IPS-18a (cell line): Measurements from ENCODE around the gene CRYBG1.

Experiments
- H3K27ac ChIP-seq: one replicate; pipeline ENCODE4 v1.5.1; 2013; ENCODE audit warnings: low read length
- H3K27me3 ChIP-seq: one replicate; pipeline ENCODE4 v1.6.1; 2013; ENCODE audit warnings: mild to moderate bottlenecking, low read length; ENCODE audit not compliant: control insufficient read depth, insufficient read depth
- H3K36me3 ChIP-seq: one replicate; pipeline ENCODE4 v1.6.1; 2013; ENCODE audit warnings: low read depth, low read length; ENCODE audit not compliant: control insufficient read depth
- H3K4me1 ChIP-seq: one replicate; pipeline ENCODE4 v1.6.1; 2013; ENCODE audit warnings: low read depth, low read length; ENCODE audit not compliant: control insufficient read depth
- H3K4me3 ChIP-seq: one replicate; pipeline ENCODE4 v1.5.1; 2013; ENCODE audit warnings: low read length
- H3K9ac ChIP-seq: one replicate; pipeline ENCODE4 v1.6.1; 2013; ENCODE audit warnings: mild to moderate bottlenecking, low read length, moderate library complexity
- H3K9me3 ChIP-seq: one replicate; pipeline ENCODE4 v1.6.1; 2013; ENCODE audit warnings: low read depth, low read length; ENCODE audit not compliant: control insufficient read depth

The CRYBG1 gene

DNA sequence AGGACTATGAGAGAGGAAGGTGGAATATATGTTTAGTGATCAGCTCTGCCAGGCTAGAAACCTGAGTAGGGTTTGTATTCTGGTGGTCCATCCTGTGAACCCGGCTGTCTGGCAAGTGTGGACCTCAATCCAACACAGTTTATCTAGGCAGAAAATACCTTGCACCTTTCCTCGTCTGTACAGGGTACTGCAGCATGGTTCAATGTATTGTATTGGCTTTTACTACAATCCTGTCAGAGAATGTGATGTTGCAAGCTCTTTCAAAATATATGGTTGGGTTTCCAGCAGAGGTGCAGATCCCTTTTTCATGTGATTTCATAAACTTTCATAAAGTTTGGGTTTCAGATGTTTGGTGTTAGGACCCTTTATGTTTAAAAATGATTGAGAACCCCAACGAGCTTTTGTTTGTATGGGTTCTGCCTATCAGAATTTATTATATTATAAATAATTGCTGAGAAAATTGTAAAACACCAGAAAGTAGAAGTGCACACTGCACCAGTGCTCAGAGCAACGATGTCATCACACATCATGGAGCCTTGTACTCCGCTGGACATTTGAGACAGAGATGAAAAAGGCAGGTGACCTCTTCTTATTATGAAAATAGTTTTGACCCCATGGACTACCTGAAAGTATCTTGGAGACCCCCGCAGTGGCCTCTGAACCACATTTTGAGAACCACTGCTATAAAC, 162.2 kb downstream of the CRYBG1 start:
- H3K27ac ChIP-seq, result no peak overlapping the region
- no peaks in the 10 kb centered on the region for H3K36me3 ChIP-seq
- H3K27me3 ChIP-seq, result no peaks in the 10 kb centered on the region
- H3K4me1 ChIP-seq, result peaks cover under 1% of the 10 kb centered on the region
- no peaks in the 10 kb centered on the region for H3K9me3 ChIP-seq
- H3K4me3 ChIP-seq, result no peak overlapping the region
- H3K9ac ChIP-seq, result no peak overlapping the region

DNA sequence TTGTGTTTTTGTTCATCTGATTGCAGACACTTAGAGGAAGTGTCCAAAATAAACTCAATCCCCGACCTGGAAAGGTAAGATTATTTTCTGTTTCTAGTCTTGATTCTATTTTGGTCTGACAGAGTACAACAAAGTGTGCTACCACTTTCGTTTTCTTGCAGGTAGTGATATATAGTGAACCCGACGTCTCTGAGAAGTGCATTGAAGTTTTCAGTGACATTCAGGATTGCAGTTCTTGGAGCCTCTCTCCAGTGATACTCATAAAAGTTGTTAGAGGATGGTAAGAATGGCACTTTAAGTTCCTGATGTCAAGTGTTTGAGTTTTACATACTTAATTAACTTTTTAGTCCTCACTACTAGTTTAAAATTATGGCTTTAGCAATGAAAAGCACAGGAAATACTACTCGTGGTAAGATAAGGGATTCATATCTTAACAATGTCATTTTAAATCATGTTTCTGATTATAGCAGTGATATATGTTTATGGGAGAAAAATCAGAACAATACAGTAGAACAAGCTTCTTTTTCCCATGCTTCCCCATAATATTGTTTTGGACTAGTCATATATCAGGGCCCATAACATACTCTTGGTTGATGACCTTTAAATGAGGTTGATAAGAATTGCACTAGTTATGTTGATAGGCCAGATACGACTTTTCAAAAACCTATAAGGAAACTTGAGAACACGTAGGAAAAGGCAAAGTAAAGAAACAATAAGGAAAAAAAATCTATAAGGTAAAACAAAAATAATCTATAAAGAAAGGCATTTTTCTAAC, 164.8 kb downstream of the CRYBG1 start:
- no peak overlapping the region for H3K9ac ChIP-seq
- H3K27me3 ChIP-seq, result no peaks in the 10 kb centered on the region
- no peak overlapping the region for H3K4me3 ChIP-seq
- H3K36me3 ChIP-seq, result no peaks in the 10 kb centered on the region
- no peak overlapping the region for H3K27ac ChIP-seq
- H3K4me1 ChIP-seq, result peaks cover 7% of the 10 kb centered on the region
- H3K9me3 ChIP-seq, result no peaks in the 10 kb centered on the region

DNA sequence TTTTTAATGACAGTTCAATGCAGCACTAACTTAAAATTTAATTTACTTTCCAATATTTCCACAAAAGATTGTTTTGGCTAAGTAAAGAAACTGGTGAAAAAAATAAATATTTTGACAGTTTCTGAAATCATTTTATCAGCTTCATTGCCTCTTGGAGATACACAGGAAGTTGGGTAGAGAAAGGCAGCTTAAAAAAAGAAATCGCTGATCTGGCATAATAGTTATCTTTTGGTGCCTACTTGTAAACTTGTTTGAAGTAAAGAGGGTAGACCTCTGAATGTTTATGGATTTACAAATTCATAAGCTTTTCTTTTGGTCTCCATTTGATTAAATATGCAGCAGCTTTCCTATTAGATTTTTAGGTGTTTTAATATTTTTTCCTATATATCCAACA, 165.4 kb downstream of the CRYBG1 start:
- Histone ChIP-seq H3K9ac (no peak overlapping the region), H3K4me3 (no peak overlapping the region), H3K27ac (no peak overlapping the region), H3K27me3 (no peaks in the 10 kb centered on the region), H3K4me1 (peaks cover 7% of the 10 kb centered on the region), H3K9me3 (no peaks in the 10 kb centered on the region), H3K36me3 (no peaks in the 10 kb centered on the region)

DNA sequence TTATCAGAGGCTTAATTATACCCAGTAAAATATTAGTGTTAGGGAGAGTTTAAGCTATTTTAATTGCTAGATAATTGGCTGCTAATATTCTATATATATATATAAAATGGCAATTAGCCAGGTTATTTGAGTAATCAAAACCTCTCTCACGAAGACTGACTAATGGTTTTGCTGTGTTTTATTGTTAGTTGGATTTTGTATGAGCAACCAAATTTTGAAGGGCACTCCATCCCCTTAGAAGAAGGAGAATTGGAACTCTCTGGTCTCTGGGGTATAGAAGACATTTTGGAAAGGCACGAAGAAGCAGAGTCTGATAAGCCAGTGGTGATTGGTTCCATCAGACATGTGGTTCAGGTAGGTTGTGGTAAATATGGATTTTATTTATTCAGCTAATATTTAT, 166.6 kb downstream of the CRYBG1 start:
- no peaks in the 10 kb centered on the region for H3K9me3 ChIP-seq
- H3K9ac ChIP-seq, result no peak overlapping the region
- no peaks in the 10 kb centered on the region for H3K27me3 ChIP-seq
- no peak overlapping the region for H3K4me3 ChIP-seq
- H3K27ac ChIP-seq, result no peak overlapping the region
- H3K4me1 ChIP-seq, result peaks cover 7% of the 10 kb centered on the region
- H3K36me3 ChIP-seq, result no peaks in the 10 kb centered on the region

DNA sequence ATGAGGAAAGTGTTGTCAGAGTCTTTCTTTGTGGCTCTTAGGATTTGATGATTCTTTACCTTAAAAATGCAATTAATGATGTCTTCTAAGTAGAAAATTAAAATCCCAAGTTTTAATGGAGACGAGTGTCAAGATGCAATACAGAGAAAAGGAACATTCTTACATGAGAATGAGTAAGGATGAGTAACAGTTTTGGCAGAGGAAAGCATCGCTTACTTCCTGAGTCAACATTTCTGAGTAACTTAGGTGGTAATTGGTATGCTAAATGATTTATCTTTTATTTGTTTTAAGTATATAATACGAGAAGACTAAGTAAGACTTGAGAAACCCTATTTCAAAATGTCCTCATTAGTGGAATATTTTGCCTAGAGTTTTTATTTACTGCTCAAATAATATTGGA, 167.5 kb downstream of the CRYBG1 start:
- Histone ChIP-seq H3K9me3 (no peaks in the 10 kb centered on the region), H3K27ac (no peak overlapping the region), H3K36me3 (no peaks in the 10 kb centered on the region), H3K4me1 (peaks cover 7% of the 10 kb centered on the region), H3K4me3 (no peak overlapping the region), H3K9ac (no peak overlapping the region), H3K27me3 (no peaks in the 10 kb centered on the region)

GRCh38 chr6:106528521-106528920, 168.0 kb downstream of the CRYBG1 start:
- Histone ChIP-seq H3K36me3 (no peaks in the 10 kb centered on the region), H3K9ac (no peak overlapping the region), H3K4me3 (no peak overlapping the region), H3K4me1 (peaks cover 7% of the 10 kb centered on the region), H3K9me3 (no peaks in the 10 kb centered on the region), H3K27ac (no peak overlapping the region), H3K27me3 (no peaks in the 10 kb centered on the region)

DNA sequence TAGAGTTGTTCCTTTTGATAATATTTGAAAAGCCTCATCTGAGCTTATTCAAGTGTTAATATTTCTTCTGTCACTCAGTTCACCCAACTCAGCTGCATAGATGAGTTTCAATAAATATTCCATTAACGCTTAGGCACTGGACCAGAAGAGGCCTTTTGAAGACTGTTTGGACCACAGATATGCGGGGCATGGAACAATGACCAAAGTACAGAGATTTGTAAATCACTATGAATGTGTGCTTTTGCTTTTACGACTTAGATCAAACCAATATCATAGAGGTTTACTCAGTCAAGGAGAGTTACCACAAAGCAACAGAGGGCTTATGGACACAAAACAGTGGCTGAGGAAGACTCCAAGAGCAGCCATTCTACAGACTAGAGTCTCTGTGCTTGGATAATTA, 168.9 kb downstream of the CRYBG1 start:
- H3K4me1 ChIP-seq, result peaks cover 7% of the 10 kb centered on the region
- H3K36me3 ChIP-seq, result no peaks in the 10 kb centered on the region
- no peaks in the 10 kb centered on the region for H3K9me3 ChIP-seq
- H3K27ac ChIP-seq, result no peak overlapping the region
- H3K27me3 ChIP-seq, result no peaks in the 10 kb centered on the region
- H3K4me3 ChIP-seq, result no peak overlapping the region
- H3K9ac ChIP-seq, result no peak overlapping the region

DNA sequence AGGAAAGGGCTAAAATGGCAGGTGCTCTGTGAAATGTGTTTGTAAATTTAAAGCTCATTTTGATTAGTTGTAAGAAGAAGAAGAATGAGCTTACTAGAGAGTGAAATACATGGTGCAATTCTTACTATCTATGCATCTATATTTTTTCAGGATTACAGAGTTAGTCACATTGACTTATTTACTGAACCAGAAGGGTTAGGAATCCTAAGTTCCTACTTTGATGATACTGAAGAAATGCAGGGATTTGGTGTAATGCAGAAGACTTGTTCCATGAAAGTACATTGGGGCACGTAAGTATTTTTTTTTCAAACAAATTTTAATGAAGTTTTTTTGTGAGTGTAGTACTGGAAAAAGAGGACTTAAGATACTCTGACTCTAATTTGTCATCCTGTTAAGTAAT, 169.5 kb downstream of the CRYBG1 start:
- H3K36me3 ChIP-seq, result no peaks in the 10 kb centered on the region
- no peak overlapping the region for H3K27ac ChIP-seq
- no peaks in the 10 kb centered on the region for H3K27me3 ChIP-seq
- H3K9me3 ChIP-seq, result no peaks in the 10 kb centered on the region
- H3K9ac ChIP-seq, result no peak overlapping the region
- H3K4me3 ChIP-seq, result no peak overlapping the region
- peaks cover 7% of the 10 kb centered on the region for H3K4me1 ChIP-seq

DNA sequence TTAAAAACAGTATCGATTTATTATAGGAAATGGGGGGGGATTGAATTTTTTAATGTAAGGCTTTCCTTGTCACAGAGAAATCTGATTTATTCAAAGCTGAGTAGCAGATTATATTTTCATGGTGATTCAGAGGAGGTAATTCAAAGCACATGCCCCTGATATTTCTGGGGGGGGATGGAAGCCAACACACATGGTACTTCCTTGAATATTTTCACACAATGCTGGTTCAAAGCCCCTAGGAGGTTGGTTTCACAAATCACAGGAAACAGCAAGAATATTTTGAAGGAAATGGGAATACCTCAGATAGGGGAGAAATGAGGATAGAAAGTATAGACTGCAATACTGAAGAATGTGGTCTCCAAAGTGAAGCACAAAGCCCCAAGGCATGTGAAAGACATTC, 170.0 kb downstream of the CRYBG1 start:
- no peaks in the 10 kb centered on the region for H3K36me3 ChIP-seq
- H3K9ac ChIP-seq, result no peak overlapping the region
- H3K27me3 ChIP-seq, result no peaks in the 10 kb centered on the region
- peaks cover 7% of the 10 kb centered on the region for H3K4me1 ChIP-seq
- H3K27ac ChIP-seq, result no peak overlapping the region
- no peak overlapping the region for H3K4me3 ChIP-seq
- no peaks in the 10 kb centered on the region for H3K9me3 ChIP-seq

- no peaks in the 10 kb centered on the region for H3K27me3 ChIP-seq
Measured at GRCh38 chr6:106533054-106533453, 172.5 kb downstream of the CRYBG1 start.

GRCh38 chr6:106534004-106534403, 173.5 kb downstream of the CRYBG1 start:
- H3K4me3 ChIP-seq, result no peak overlapping the region
- no peak overlapping the region for H3K27ac ChIP-seq
- H3K36me3 ChIP-seq, result no peaks in the 10 kb centered on the region
- no peak overlapping the region for H3K9ac ChIP-seq
- no peaks in the 10 kb centered on the region for H3K27me3 ChIP-seq
- no peaks in the 10 kb centered on the region for H3K4me1 ChIP-seq
- no peaks in the 10 kb centered on the region for H3K9me3 ChIP-seq

More at GRCh38 chr6:106533054-106533453, 172.5 kb downstream of the CRYBG1 start:
- Histone ChIP-seq H3K36me3 (no peaks in the 10 kb centered on the region), H3K4me3 (no peak overlapping the region), H3K9me3 (no peaks in the 10 kb centered on the region), H3K9ac (no peak overlapping the region), H3K27ac (no peak overlapping the region), H3K4me1 (peaks cover 3% of the 10 kb centered on the region)

DNA sequence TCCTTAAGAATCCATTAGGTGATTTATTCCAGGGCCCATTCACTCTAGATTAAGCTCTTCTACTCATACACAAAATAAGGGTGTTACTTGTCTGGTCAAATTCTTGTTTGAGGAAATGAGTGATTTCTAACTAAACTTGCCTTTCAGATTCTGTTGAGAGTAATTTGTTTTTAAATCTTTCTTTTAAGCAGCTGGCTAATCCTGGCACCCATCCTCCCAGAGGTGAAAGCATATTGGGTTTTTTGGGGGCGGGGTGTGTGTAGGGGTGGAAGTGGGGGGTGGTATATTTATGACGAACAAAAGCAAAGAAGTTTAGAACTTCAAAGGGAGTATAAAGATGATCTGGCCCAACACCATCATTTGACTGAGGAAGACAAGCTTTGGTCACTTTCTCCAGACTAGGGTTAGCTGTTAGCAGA, 174.1 kb downstream of the CRYBG1 start:
- no peaks in the 10 kb centered on the region for H3K9me3 ChIP-seq
- no peak overlapping the region for H3K27ac ChIP-seq
- H3K27me3 ChIP-seq, result no peaks in the 10 kb centered on the region
- no peaks in the 10 kb centered on the region for H3K4me1 ChIP-seq
- H3K4me3 ChIP-seq, result no peak overlapping the region
- H3K9ac ChIP-seq, result no peak overlapping the region
- H3K36me3 ChIP-seq, result no peaks in the 10 kb centered on the region
